ENCODE measurements around the gene GPX1.

- TF ChIP-seq CTCF (IDR thresholded peaks at IDR 0.05 in 2 of 3, conservative IDR thresholded peaks at IDR 0.05 in 1 of 3; ENCODE audit: control insufficient read depth in 2 of 3, extremely low read depth in 1 of 3, insufficient read depth in 1 of 3, low read depth in 3 of 3, low read length in 3 of 3) (no peak), MYC (IDR thresholded peaks at IDR 0.05; ENCODE audit: insufficient read depth, insufficient read length, insufficient replicate concordance, low read length, severe bottlenecking) (no peak), POLR2AphosphoS5 (IDR thresholded peaks at IDR 0.05; ENCODE audit: low read length) (no peak), BRCA1 (IDR thresholded peaks at IDR 0.05; ENCODE audit: low read depth, low read length) (no peak), FOXM1 (IDR thresholded peaks at IDR 0.05; ENCODE audit: low read depth, low read length) (no peak)
These were observed 11.3 kb downstream of the GPX1 start for GRCh38 chr3:49346797-49347251.

Measured in GM12878 (cell line).